Coronary artery (tissue), 2 donors: ENCODE measurements around the gene GPRC5D.
A peak's percentile ranks its signal among the peaks of the same experiment; 100 is the strongest.

Source experiments
- DNase-seq: peaks from one replicate; pipeline ENCODE4 v3.0.0-alpha.2; 2017; ENCODE audit warnings: low spot score
- H3K27ac ChIP-seq, 2 donors: fragments of 200-600 bp; sonication (generic); one replicate each; pipeline ENCODE4 v1.5.1; 2016 to 2019
- H3K4me3 ChIP-seq: fragments of 200-600 bp; sonication (generic); 2 replicates; pipeline ENCODE4 v1.5.1; 2016; ENCODE audit warnings: mild to moderate bottlenecking, moderate library complexity
- CTCF ChIP-seq: fragments of 200-600 bp; sonication (generic); IDR thresholded peaks from one replicate; pipeline ENCODE4 v1.5.1; 2019; ENCODE audit warnings: antibody characterized with exemption

Gene GPRC5D

GRCh38 chr12:12909995-12910420 is 42.0 kb downstream of the GPRC5D start:
- H3K4me3 ChIP-seq, result no peak overlapping the region
- DNase-seq, result no peak
- no peak for TF ChIP-seq CTCF
- peak overlapping the region; percentile 69 to 74 for H3K27ac ChIP-seq

DNA sequence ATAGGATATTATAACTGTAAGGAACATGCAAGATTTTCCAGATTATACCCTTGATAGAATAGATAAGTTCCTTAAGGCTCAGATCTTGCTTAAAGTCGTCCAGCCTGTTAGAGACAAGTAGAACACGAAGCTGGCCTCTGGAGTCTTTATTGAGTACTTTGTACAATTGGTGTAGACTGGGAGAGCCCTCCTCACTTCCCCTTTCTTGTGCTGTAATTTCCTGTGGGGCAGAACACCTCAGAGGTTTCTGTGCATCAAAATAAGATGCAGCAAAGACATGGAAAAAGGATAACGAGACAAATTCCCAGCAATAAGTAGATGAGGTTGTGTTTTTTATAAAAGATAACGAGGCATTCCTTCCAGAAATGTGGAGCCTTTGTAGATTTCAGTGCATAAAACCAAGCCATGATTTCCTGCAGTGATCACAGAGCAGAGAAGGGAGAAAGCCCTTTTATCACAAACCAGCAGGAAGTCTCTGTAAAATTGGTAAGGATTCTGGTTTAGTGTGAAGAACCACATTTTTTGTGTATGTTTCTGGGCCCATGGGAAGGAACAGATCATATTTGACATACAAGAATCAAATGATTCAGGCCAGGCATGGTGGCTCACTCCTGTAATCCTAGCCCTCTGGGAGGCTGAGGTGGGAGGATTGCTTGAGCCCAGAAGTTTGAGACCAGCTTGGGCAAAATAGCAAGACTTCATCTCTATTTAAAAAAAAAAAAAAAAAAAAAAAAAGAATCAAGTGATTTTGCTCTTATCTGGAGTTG is 42.6 kb downstream of the GPRC5D start:
- no peak for DNase-seq
- no peak for TF ChIP-seq CTCF
- Histone ChIP-seq H3K4me3 (no peak overlapping the region), H3K27ac (peak overlapping the region; percentile 63 to 74)

- TF ChIP-seq CTCF, result no peak
- Histone ChIP-seq H3K27ac (peak overlapping the region in 1 of 2 donors; percentile 63), H3K4me3 (no peak overlapping the region)
- DNase-seq, result no peak
Measured at GRCh38 chr12:12908711-12909110, 43.3 kb downstream of the GPRC5D start.

GRCh38 chr12:12908252-12908651 is 43.7 kb downstream of the GPRC5D start:
- TF ChIP-seq CTCF, result no peak
- no peak for DNase-seq
- Histone ChIP-seq H3K4me3 (no peak overlapping the region), H3K27ac (no peak overlapping the region)

DNA sequence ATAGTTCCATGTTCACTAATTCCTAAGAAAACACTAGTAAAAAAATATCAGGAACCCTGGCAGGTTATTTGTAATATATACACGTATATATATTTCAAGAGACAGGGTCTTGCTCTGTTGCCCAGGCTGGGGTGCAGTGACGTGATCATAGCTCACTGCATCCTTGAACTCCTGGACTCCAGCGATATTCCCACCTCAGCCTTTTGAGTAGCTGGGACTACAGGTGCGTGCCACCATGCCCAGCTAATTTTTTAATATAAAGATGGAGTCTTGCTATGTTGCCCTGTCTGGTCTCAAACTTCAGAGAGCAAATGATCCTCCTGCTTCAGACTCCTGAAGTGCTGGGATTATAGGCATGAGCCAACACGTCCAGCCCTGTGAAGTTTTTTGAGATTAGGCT is 44.4 kb downstream of the GPRC5D start:
- no peak for TF ChIP-seq CTCF

DNA sequence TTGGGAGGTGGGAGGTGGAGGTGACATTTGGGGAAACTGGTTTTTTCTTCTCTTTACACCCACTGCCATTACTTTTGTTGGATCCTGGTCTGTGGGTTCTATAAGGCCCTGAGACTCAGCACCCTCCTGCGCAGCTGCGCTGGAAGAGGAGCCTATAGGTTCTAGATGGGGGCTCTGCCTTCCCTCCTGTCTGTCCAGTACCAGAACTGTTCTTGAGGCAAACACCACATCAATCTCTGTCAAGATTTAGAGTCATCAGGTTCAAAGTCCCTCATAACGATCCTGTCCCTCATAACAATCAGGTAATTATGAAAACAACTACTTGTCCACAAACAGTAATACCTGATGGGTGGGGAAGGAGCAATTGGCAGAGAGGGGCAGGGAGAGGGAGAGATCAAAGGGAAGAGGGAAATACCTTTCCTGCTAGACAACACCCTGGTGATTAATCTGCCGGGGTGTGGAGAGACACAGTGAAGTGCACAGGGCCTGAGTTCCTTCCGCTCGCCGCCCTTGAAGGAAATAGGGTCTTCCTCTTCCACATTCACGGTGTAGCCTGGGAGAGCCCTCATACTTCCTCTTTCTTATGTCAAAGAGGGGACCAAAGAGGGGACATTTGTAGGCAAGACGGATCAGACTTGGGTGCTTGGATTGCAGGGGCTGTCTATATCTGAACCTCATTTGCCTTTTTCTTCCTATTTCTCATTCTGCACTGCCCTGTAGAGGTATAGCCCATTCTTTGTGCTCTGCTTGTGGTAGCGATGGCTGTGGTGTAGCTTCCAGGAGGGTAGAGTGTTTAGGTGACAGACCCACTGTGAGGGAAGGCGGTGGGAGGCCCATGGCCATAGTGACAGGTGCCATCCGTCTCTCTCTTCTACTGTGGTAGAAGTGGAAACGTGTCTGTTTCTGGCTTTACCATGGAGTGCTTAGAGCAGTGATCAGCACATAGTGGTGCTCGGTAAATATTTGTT is 48.0 kb downstream of the GPRC5D start:
- peak overlapping the region; percentile 50 to 96 for H3K27ac ChIP-seq
- H3K4me3 ChIP-seq, result no peak overlapping the region
- no peak for DNase-seq
- no peak for TF ChIP-seq CTCF

More for the DNA sequence above, 44.4 kb downstream of the GPRC5D start:
- Histone ChIP-seq H3K27ac (no peak overlapping the region), H3K4me3 (no peak overlapping the region)
- no peak for DNase-seq
